H1 (cell line): ENCODE results near the gene ERCC1. TPM values are rescaled to one million over a fixed set of nuclear protein-coding genes. Genes with fewer than 3 reads are reported as not detected.

Experiments used
- CTCF ChIA-PET: fragments of 300-600 bp; sonication (Branson Sonifier 250); formaldehyde crosslinking; loops from one replicate; lab custom pipeline; 2021; ENCODE audit not compliant: partially characterized antibody; lab: Charles Lee
- POLR2A ChIA-PET: fragments of 300-600 bp; sonication (Branson Sonifier 250); formaldehyde crosslinking; loops from one replicate; lab custom pipeline; 2021; ENCODE audit warnings: inconsistent platforms; ENCODE audit not compliant: partially characterized antibody; lab: Charles Lee
- DNase-seq, 2 experiments: peaks; one replicate each; pipeline versions ENCODE4 v3.0.0 to v3.0.0-alpha.2; 2010 to 2022; ENCODE audit warnings: low spot score in 2 of 2, low read depth in 1 of 2, mixed read lengths in 1 of 2
- FAIRE-seq: peaks from 2 replicates; lab custom pipeline; 2011; peaks lifted over from hg19 to GRCh38; lab: Jason Lieb, UNC
- H2AFZ ChIP-seq: 2 replicates; pipeline ENCODE4 v1.8.1; 2012; ENCODE audit warnings: low read length, inconsistent platforms
- H2AK5ac ChIP-seq: 2 replicates; pipeline ENCODE4 v1.6.1; 2013; ENCODE audit warnings: low read depth, low read length
- H2BK120ac ChIP-seq: replicated peaks from 2 replicates; pipeline ENCODE3; 2013; ENCODE audit warnings: low read depth, low read length, inconsistent platforms
- H2BK12ac ChIP-seq: 2 replicates; pipeline ENCODE4 v1.6.1; 2013; ENCODE audit warnings: low read depth, low read length
- H2BK15ac ChIP-seq: 2 replicates; pipeline ENCODE4 v1.6.1; 2013; ENCODE audit warnings: low read length
- H2BK20ac ChIP-seq: 2 replicates; pipeline ENCODE4 v1.6.1; 2013; ENCODE audit warnings: low read length
- H2BK5ac ChIP-seq: 2 replicates; pipeline ENCODE4 v1.6.1; 2013; ENCODE audit warnings: low read depth, low read length
- H3K14ac ChIP-seq: 2 replicates; pipeline ENCODE4 v1.6.1; 2013; ENCODE audit warnings: inconsistent platforms; ENCODE audit not compliant: insufficient read length
- H3K18ac ChIP-seq: 2 replicates; pipeline ENCODE4 v1.6.1; 2013; ENCODE audit warnings: low read length; ENCODE audit errors: extremely low read depth
- H3K23ac ChIP-seq: 2 replicates; pipeline ENCODE4 v1.6.1; 2013; ENCODE audit warnings: inconsistent platforms; ENCODE audit not compliant: insufficient read length
- H3K23me2 ChIP-seq: 2 replicates; pipeline ENCODE4 v1.6.1; 2013; ENCODE audit warnings: low read depth, low read length
- H3K27ac ChIP-seq: 2 replicates; pipeline ENCODE4 v1.6.1; 2011; ENCODE audit warnings: low read depth, low read length, inconsistent platforms
- H3K27me3 ChIP-seq, 4 experiments: replicated peaks in 1 of 4; 1 replicate in 1 of 4; 2 replicates in 3 of 4; pipeline versions ENCODE4 v1.6.1 to v1.8.1; 2011 to 2013; ENCODE audit warnings: low read length in 3 of 4, mild to moderate bottlenecking in 3 of 4, inconsistent platforms in 2 of 4, mixed read lengths in 2 of 4, moderate library complexity in 1 of 4; ENCODE audit not compliant: control insufficient read depth in 3 of 4, insufficient read depth in 3 of 4; ENCODE audit errors: extremely low read depth in 1 of 4
- H3K36me3 ChIP-seq, 4 experiments: 2 replicates each; pipeline versions ENCODE4 v1.6.1 to v1.8.1; 2011 to 2013; ENCODE audit warnings: mild to moderate bottlenecking in 4 of 4, low read length in 3 of 4, moderate library complexity in 2 of 4, control low read depth in 1 of 4, inconsistent platforms in 1 of 4; ENCODE audit not compliant: insufficient read depth in 4 of 4, control insufficient read depth in 2 of 4
- H3K4ac ChIP-seq: replicated peaks from 2 replicates; pipeline ENCODE3; 2013; ENCODE audit warnings: low read length, low read depth, mixed read lengths, inconsistent platforms; ENCODE audit not compliant: insufficient read length
- H3K4me1 ChIP-seq, 4 experiments: replicated peaks in 1 of 4; 1 replicate in 1 of 4; 2 replicates in 3 of 4; pipeline versions ENCODE4 v1.6.1 to v1.8.1; 2011 to 2013; ENCODE audit warnings: low read length in 3 of 4, inconsistent platforms in 2 of 4, mixed read lengths in 1 of 4; ENCODE audit not compliant: insufficient read depth in 4 of 4, control insufficient read depth in 3 of 4
- H3K4me2 ChIP-seq, 2 experiments: 2 replicates each; pipeline versions ENCODE4 v1.6.1 to v1.8.1; 2011 to 2013; ENCODE audit warnings: low read depth in 2 of 2, low read length in 2 of 2, control low read depth in 1 of 2, inconsistent platforms in 1 of 2, mild to moderate bottlenecking in 1 of 2; ENCODE audit not compliant: insufficient read depth in 1 of 2
- H3K4me3 ChIP-seq, 4 experiments: fragments of 200-600, 300-600 bp in 1 of 4; sonication (generic), shearing (Covaris generic), sonication (Bioruptor Twin) in 1 of 4; 2 replicates each; pipeline versions ENCODE4 v1.5.1 to v1.8.1; 2011 to 2016; ENCODE audit warnings: low read length in 4 of 4, low read depth in 3 of 4, control low read depth in 2 of 4, inconsistent platforms in 2 of 4, mild to moderate bottlenecking in 2 of 4, mixed read lengths in 1 of 4, moderate library complexity in 1 of 4; ENCODE audit not compliant: insufficient read depth in 2 of 4; ENCODE audit errors: extremely low read depth in 1 of 4
- H3K56ac ChIP-seq: replicated peaks from 2 replicates; pipeline ENCODE3; 2013; ENCODE audit warnings: low read depth, mild to moderate bottlenecking, mixed read lengths, low read length, inconsistent platforms; ENCODE audit not compliant: insufficient read length
- H3K79me1 ChIP-seq: 2 replicates; pipeline ENCODE4 v1.6.1; 2013; ENCODE audit warnings: low read depth, low read length, control low read depth
- H3K79me2 ChIP-seq, 2 experiments: 2 replicates each; pipeline versions ENCODE4 v1.6.1 to v1.8.1; 2012 to 2013; ENCODE audit warnings: low read length in 2 of 2, mild to moderate bottlenecking in 2 of 2, inconsistent platforms in 1 of 2; ENCODE audit not compliant: insufficient read depth in 2 of 2, control insufficient read depth in 1 of 2
- H3K9ac ChIP-seq, 4 experiments: replicated peaks in 1 of 4; 1 replicate in 1 of 4; 2 replicates in 3 of 4; pipeline versions ENCODE4 v1.6.1 to v1.8.1; 2011 to 2013; ENCODE audit warnings: low read depth in 3 of 4, low read length in 3 of 4, control low read depth in 2 of 4, mild to moderate bottlenecking in 2 of 4, moderate library complexity in 2 of 4, inconsistent platforms in 1 of 4; ENCODE audit errors: extremely low read depth in 1 of 4
- H3K9me3 ChIP-seq, 2 experiments: 2 replicates each; pipeline versions ENCODE4 v1.6.1 to v1.8.1; 2012 to 2013; ENCODE audit warnings: mild to moderate bottlenecking in 2 of 2, moderate library complexity in 2 of 2, control low read depth in 1 of 2, inconsistent platforms in 1 of 2, low read depth in 1 of 2, low read length in 1 of 2, mixed read lengths in 1 of 2; ENCODE audit not compliant: insufficient read depth in 2 of 2
- H4K20me1 ChIP-seq, 2 experiments: replicated peaks in 1 of 2; 2 replicates each; pipeline versions ENCODE3 to v1.8.1; 2011 to 2013; ENCODE audit warnings: inconsistent platforms in 2 of 2, low read length in 2 of 2, mild to moderate bottlenecking in 1 of 2; ENCODE audit not compliant: insufficient read depth in 2 of 2, control insufficient read depth in 1 of 2
- H4K5ac ChIP-seq: 2 replicates; pipeline ENCODE4 v1.6.1; 2013; ENCODE audit warnings: low read length, low read depth, mixed read lengths, inconsistent platforms; ENCODE audit not compliant: insufficient read length
- H4K8ac ChIP-seq: 2 replicates; pipeline ENCODE4 v1.8.0; 2013; ENCODE audit warnings: mild to moderate bottlenecking, moderate library complexity, low read length, inconsistent platforms; ENCODE audit not compliant: insufficient read depth; ENCODE audit errors: extremely low read depth
- H4K91ac ChIP-seq: replicated peaks from 2 replicates; pipeline ENCODE3; 2013; ENCODE audit warnings: low read length, mixed read lengths, inconsistent platforms; ENCODE audit not compliant: insufficient read length
- ATF2 ChIP-seq: IDR thresholded peaks from 2 replicates; pipeline ENCODE4 v1.6.1; 2012; ENCODE audit warnings: low read length, inconsistent platforms
- CBX8 ChIP-seq: fragments of 300-800, 300-1000 bp; sonication (generic); IDR thresholded peaks from 2 replicates; pipeline ENCODE4 v1.7.1; 2016; ENCODE audit warnings: low read depth, low read length, borderline replicate concordance
- GABPA ChIP-seq: IDR thresholded peaks from 2 replicates; pipeline ENCODE4 v1.6.1; 2011; ENCODE audit warnings: mild to moderate bottlenecking, low read length, moderate library complexity, borderline replicate concordance; ENCODE audit not compliant: insufficient read depth
- HDAC2 ChIP-seq, 2 experiments: fragments of 300-600 bp in 1 of 2; sonication (generic) in 1 of 2; IDR thresholded peaks; 2 replicates each; pipeline ENCODE4 v1.6.1; 2011 to 2012; ENCODE audit warnings: low read depth in 2 of 2, low read length in 2 of 2, mild to moderate bottlenecking in 2 of 2, moderate library complexity in 2 of 2, borderline replicate concordance in 1 of 2, inconsistent platforms in 1 of 2
- RAD21 ChIP-seq, 2 experiments: IDR thresholded peaks in 1 of 2; conservative IDR thresholded peaks in 1 of 2; 2 replicates each; pipeline ENCODE4 v1.6.1; 2011; ENCODE audit warnings: low read depth in 2 of 2, low read length in 2 of 2, improper control_type of control experiment in 1 of 2, inconsistent platforms in 1 of 2, mild to moderate bottlenecking in 1 of 2, moderate library complexity in 1 of 2
- SUZ12 ChIP-seq: fragments of 200-600 bp; sonication (generic); IDR thresholded peaks from 2 replicates; pipeline ENCODE4 v1.6.1; 2012; ENCODE audit warnings: mild to moderate bottlenecking, inconsistent platforms, low read length, moderate library complexity, mixed read lengths
- YY1 ChIP-seq: IDR thresholded peaks from 2 replicates; pipeline ENCODE4 v1.6.1; 2011; ENCODE audit warnings: low read depth, mild to moderate bottlenecking, low read length
- WGBS, 2 experiments: shearing (Covaris generic) in 1 of 2; methylation state at CpG; one replicate each; pipeline versions ENCODE4 v1.1.6 to v1.1.7; 2013 to 2015; ENCODE audit warnings: low lambda C conversion rate in 2 of 2, mixed read lengths in 2 of 2, inconsistent platforms in 1 of 2, low coverage in 1 of 2, missing lambda C conversion rate in 1 of 2; ENCODE audit not compliant: insufficient replicate concordance in 2 of 2, insufficient coverage in 1 of 2, insufficient read length in 1 of 2; ENCODE audit errors: extremely low coverage in 1 of 2, missing lambda C conversion rate in 1 of 2; 5-methylcytosine and 5-hydroxymethylcytosine counted together
- polyA plus RNA-seq, 7 experiments: library from polyadenylated mRNA; depleted of rRNA in 3 of 7; stranded (reverse) in 5 of 7; unstranded in 2 of 7; fragments of >200 nt in 5 of 7; fragments of 200-250 nt in 2 of 7; gene quantifications; 1 replicate in 5 of 7; 2 replicates in 1 of 7; 4 replicates in 1 of 7; pipeline versions ENCODE4 v1.2.1 to v1.2.3, GENCODE V29; 2011 to 2013; ENCODE audit warnings: missing spikeins in 2 of 7, mixed read lengths in 2 of 7
- total RNA-seq: library from RNA; stranded (reverse); fragmentation: NEBNext Ultra II Directional; extraction: Animal tissue kit (Norgen Biotek cat#: 25700); gene quantifications from 2 replicates; pipeline ENCODE4 v1.2.1, GENCODE V29; 2021

ERCC1 gene
- total and polyA plus RNA-seq, 2 of the 8 experiments (the other 6 are each of a cell fraction or from before 2014, with no cell fraction given), result 44.7 to 94.2 TPM

- peak overlapping the region; percentile 46; the same call in 1 of the 2 replicates for H2BK15ac ChIP-seq
- H3K18ac ChIP-seq, result peak overlapping the region; percentile 24; the same call in 1 of the 2 replicates
- H4K8ac ChIP-seq, result peak overlapping the region; percentile 63; the same call in 1 of the 2 replicates
- ChIA-PET POLR2A (interaction anchor here (1.2 to 5.7 kb wide), 3 partner anchors 10 to 16 kb away, joined by 3 to 27 read pairs (median 6); partner anchors contain the start of gene ERCC2), CTCF (interaction anchor here (1.1 to 3.2 kb wide), 6 partner anchors 9 to 30 kb away, joined by 3 to 13 read pairs (median 4); no protein-coding TSS in a partner anchor)
- peaks cover 6% of the 10 kb centered on the region; the same call in 1 of the 2 replicates for H3K23me2 ChIP-seq
- no peak overlapping the region for H4K5ac ChIP-seq
- H4K91ac ChIP-seq, result peak overlapping the region; percentile 77
- H3K4me1 ChIP-seq, result peaks cover 0 to 7% (median 4%) of the 10 kb centered on the region in 4 experiments; a peak in 5 of 7 replicates
- H3K9ac ChIP-seq, result no peak overlapping the region
- no peak overlapping the region for H2BK5ac ChIP-seq
- FAIRE-seq (no peak), DNase-seq (peak in 1 of 2 experiments; percentile 79)
- no peaks in the 10 kb centered on the region for H3K9me3 ChIP-seq
- H3K79me2 ChIP-seq, result no peaks in the 10 kb centered on the region
- no peak overlapping the region for H3K23ac ChIP-seq
- H3K27ac ChIP-seq, result no peak overlapping the region
- peaks cover 6 to 18% (median 16%) of the 10 kb centered on the region in 4 experiments for H3K27me3 ChIP-seq
- peaks cover 0 to 4% of the 10 kb centered on the region in 2 experiments for H4K20me1 ChIP-seq
- no peak overlapping the region for H3K56ac ChIP-seq
- H2BK120ac ChIP-seq, result no peak overlapping the region
- H3K4me2 ChIP-seq, result peak overlapping the region; percentile 66
- no peak overlapping the region for H3K14ac ChIP-seq
- H2BK20ac ChIP-seq, result no peak overlapping the region
- no peaks in the 10 kb centered on the region for H3K79me1 ChIP-seq
- H3K4me3 ChIP-seq, result peak overlapping the region in 2 of 4 experiments; percentile 5 to 49; a peak in 4 of 8 replicates
- no peak overlapping the region for H2AFZ ChIP-seq
- peak overlapping the region; percentile 75; the same call in 1 of the 2 replicates for H2BK12ac ChIP-seq
- 40% methylated on average over 69 of the region's 75 CpGs; no CpG with 5 or more reads in 1 of the 2 experiments for WGBS, 2 experiments
- no peak overlapping the region for H3K4ac ChIP-seq
- peak overlapping the region; percentile 68; the same call in 1 of the 2 replicates for H2AK5ac ChIP-seq
- H3K36me3 ChIP-seq, result no peaks in the 10 kb centered on the region
- peak in 1 of 2 experiments; percentile 56; a peak in 1 of 4 replicates for TF ChIP-seq HDAC2 (IDR thresholded peaks at IDR 0.05; ENCODE audit: borderline replicate concordance in 1 of 2, low read depth in 2 of 2, low read length in 2 of 2)
- no peak for TF ChIP-seq ATF2
- no peak for TF ChIP-seq CBX8
- TF ChIP-seq SUZ12, result peak; percentile 56; the same call in 1 of the 2 replicates
- TF ChIP-seq YY1, result no peak
- TF ChIP-seq RAD21 (IDR thresholded peaks at IDR 0.05 in 1 of 2, conservative IDR thresholded peaks at IDR 0.05 in 1 of 2; ENCODE audit: low read depth in 2 of 2, low read length in 2 of 2), result peak; percentile 16 to 30; a peak in 3 of 4 replicates
- TF ChIP-seq GABPA, result no peak
Measured at GRCh38 chr19:45385392-45386221, 38.1 kb downstream of the ERCC1 start.
